Colon (tissue), 2 donors: ENCODE results near the gene CENPO.

Experiments
- FAIRE-seq: peaks from 2 replicates; lab custom pipeline; 2012; peaks lifted over from hg19 to GRCh38; lab: Jason Lieb, UNC
- donor health status: control.
- donor health status: control.

The CENPO gene

GRCh38 chr2:24792874-24793760 is at the start of gene CENPO, which contains the start of gene PTRHD1:
Gene CENPO (plus strand): TSS chr2:24793425. CDS start chr2:24793920, 495 bp downstream.
Gene PTRHD1 (minus strand): TSS chr2:24793391. CDS start chr2:24793377, 14 bp downstream.
- no peak for FAIRE-seq

GRCh38 chr2:24743924-24744323 is 49.3 kb upstream of the CENPO start:
- no peak for FAIRE-seq

GRCh38 chr2:24744356-24744755 is 48.9 kb upstream of the CENPO start:
- no peak for FAIRE-seq

- no peak for FAIRE-seq
These were observed 47.4 kb upstream of the CENPO start for GRCh38 chr2:24745825-24746224.

- no peak for FAIRE-seq
These were observed 45.9 kb upstream of the CENPO start for GRCh38 chr2:24747299-24747698.

- no peak for FAIRE-seq
These were observed 44.0 kb upstream of the CENPO start for GRCh38 chr2:24749069-24749691.

- no peak for FAIRE-seq
These were observed 38.1 kb upstream of the CENPO start for GRCh38 chr2:24754985-24755705.

GRCh38 chr2:24756789-24757188 is 36.4 kb upstream of the CENPO start:
- FAIRE-seq = no peak

- no peak for FAIRE-seq
These were observed 31.4 kb upstream of the CENPO start for GRCh38 chr2:24761866-24762265.

- FAIRE-seq = no peak
These were observed 30.7 kb upstream of the CENPO start for GRCh38 chr2:24762518-24762917.

GRCh38 chr2:24763843-24764242 is 29.4 kb upstream of the CENPO start:
- no peak for FAIRE-seq

GRCh38 chr2:24766609-24767008 is 26.6 kb upstream of the CENPO start:
- no peak for FAIRE-seq

GRCh38 chr2:24768013-24768412 is 25.2 kb upstream of the CENPO start:
- FAIRE-seq = no peak

GRCh38 chr2:24768601-24769000 is 24.6 kb upstream of the CENPO start:
- FAIRE-seq = no peak

- no peak for FAIRE-seq
These were observed 22.2 kb upstream of the CENPO start for GRCh38 chr2:24771061-24771460.

GRCh38 chr2:24771764-24772586 is 21.2 kb upstream of the CENPO start:
- FAIRE-seq = no peak

GRCh38 chr2:24774373-24774772 is 18.9 kb upstream of the CENPO start:
- FAIRE-seq = no peak

GRCh38 chr2:24779116-24779515 is 14.1 kb upstream of the CENPO start:
- FAIRE-seq = no peak

GRCh38 chr2:24783641-24784040 is 9.6 kb upstream of the CENPO start:
- FAIRE-seq = no peak

GRCh38 chr2:24785671-24786321 is 7.4 kb upstream of the CENPO start:
- FAIRE-seq = no peak

- FAIRE-seq = no peak
These were observed 5.7 kb upstream of the CENPO start for GRCh38 chr2:24787532-24787931.
